NCI-H2196 treated with DMSO at 0.1 percent for 48 hours (cell line): ENCODE results near the gene SNX13.

Experiments used
- DNase-seq: peaks from one replicate; lab custom pipeline; 2025; ENCODE audit not compliant: unreplicated experiment; lab: John Stamatoyannopoulos, UW

The SNX13 gene

GRCh38 chr7:17946591-17946990 lies 6.3 kb upstream of the SNX13 start:
- DNase-seq = no peak

GRCh38 chr7:17944720-17945119 lies 4.4 kb upstream of the SNX13 start:
- no peak for DNase-seq

- no peak for DNase-seq
Observed at GRCh38 chr7:17943006-17943405, 2.7 kb upstream of the SNX13 start.

- DNase-seq = no peak
Observed at GRCh38 chr7:17942231-17942630, 1.9 kb upstream of the SNX13 start.

GRCh38 chr7:17940951-17941431 lies 697 bp upstream of the SNX13 start:
- DNase-seq = no peak

- DNase-seq = peak; percentile 29
Observed at GRCh38 chr7:17939606-17940301, 540 bp downstream of the SNX13 start.

GRCh38 chr7:17939211-17939605 lies 1.1 kb downstream of the SNX13 start:
- DNase-seq = no peak

GRCh38 chr7:17937506-17938120 lies 2.7 kb downstream of the SNX13 start:
- DNase-seq = no peak

- DNase-seq = no peak
Observed at GRCh38 chr7:17936321-17936720, 4.0 kb downstream of the SNX13 start.

GRCh38 chr7:17934612-17935240 lies 5.6 kb downstream of the SNX13 start:
- no peak for DNase-seq

- no peak for DNase-seq
Observed at GRCh38 chr7:17934094-17934493, 6.2 kb downstream of the SNX13 start.

- DNase-seq = no peak
Observed at GRCh38 chr7:17932770-17933169, 7.5 kb downstream of the SNX13 start.

- DNase-seq = no peak
Observed at GRCh38 chr7:17931069-17931468, 9.2 kb downstream of the SNX13 start.

- DNase-seq = no peak
Observed at GRCh38 chr7:17930546-17930945, 9.7 kb downstream of the SNX13 start.

GRCh38 chr7:17929647-17930395 lies 10.5 kb downstream of the SNX13 start:
- no peak for DNase-seq

GRCh38 chr7:17928055-17928454 lies 12.2 kb downstream of the SNX13 start:
- DNase-seq = no peak

GRCh38 chr7:17921857-17922416 lies 18.4 kb downstream of the SNX13 start:
- DNase-seq = no peak

GRCh38 chr7:17917842-17918241 lies 22.5 kb downstream of the SNX13 start:
- DNase-seq = no peak

GRCh38 chr7:17916786-17917185 lies 23.5 kb downstream of the SNX13 start:
- DNase-seq = no peak

GRCh38 chr7:17915796-17916195 lies 24.5 kb downstream of the SNX13 start:
- DNase-seq = no peak

- DNase-seq = no peak
Observed at GRCh38 chr7:17915168-17915567, 25.1 kb downstream of the SNX13 start.
